Measurements from ENCODE around the gene TSSK2. TPM values are rescaled to one million over a fixed set of nuclear protein-coding genes. Genes with fewer than 3 reads are reported as not detected.

The TSSK2 gene
- total and polyA plus RNA-seq, 2 donors (not counting 3 experiments of a cell fraction or from before 2014, with no cell fraction given): not detected

- TF ChIP-seq POLR2AphosphoS5 (IDR thresholded peaks at IDR 0.05; ENCODE audit: insufficient read depth, low read depth, low read length) (no peak), MYC (IDR thresholded peaks at IDR 0.05; ENCODE audit: low read depth, low read length) (no peak), POLR2A (IDR thresholded peaks at IDR 0.05; ENCODE audit: low read depth, low read length) (no peak), MAX (IDR thresholded peaks at IDR 0.05; ENCODE audit: insufficient read depth, insufficient read length) (no peak), FOS (IDR thresholded peaks at IDR 0.05; ENCODE audit: borderline replicate concordance, insufficient read depth, low read length) (no peak), EZH2 (IDR thresholded peaks at IDR 0.05; ENCODE audit: borderline replicate concordance, low read depth, low read length, severe bottlenecking) (no peak), JUN (IDR thresholded peaks at IDR 0.05; ENCODE audit: borderline replicate concordance, insufficient read depth, insufficient read length, low read depth) (no peak), GATA2 (IDR thresholded peaks at IDR 0.05; ENCODE audit: insufficient read depth, insufficient read length, low read depth, low read length) (no peak), CTCF (IDR thresholded peaks at IDR 0.05; ENCODE audit: extremely low read depth in 1 of 2, insufficient read depth in 1 of 2, low read depth in 1 of 2, low read length in 2 of 2) (no peak)
- no peak overlapping the region for H3K4me3 ChIP-seq (replicated peaks in 1 of 3; ENCODE audit: insufficient read depth in 1 of 3, low read depth in 1 of 3, low read length in 3 of 3)
- no TSS peak for BruUV-seq (replicated peaks)
- H3K9me1 ChIP-seq (replicated peaks; ENCODE audit: control insufficient read depth, extremely low read depth, insufficient read depth, low read length): no peaks in the 10 kb centered on the region
- ChIA-PET POLR2A (no interaction called here), CTCF (interaction anchor here (1.2 kb wide), 1 partner anchor 8 kb away, joined by 3 read pairs; no protein-coding TSS in a partner anchor)
- intact Hi-C loops (cut with micrococcal nuclease): no loop called here
- H4K20me1 ChIP-seq (replicated peaks; ENCODE audit: control insufficient read depth, extremely low read depth, insufficient read depth, low read length): peaks cover 3% of the 10 kb centered on the region
- H3K79me2 ChIP-seq (ENCODE audit: control insufficient read depth, insufficient read depth, low read length): peaks cover 58% of the 10 kb centered on the region
- no peak overlapping the region for H3K27ac ChIP-seq (ENCODE audit: insufficient read depth, low read depth, low read length)
- no peaks in the 10 kb centered on the region for H3K27me3 ChIP-seq (ENCODE audit: control insufficient read depth in 2 of 2, insufficient read depth in 2 of 2, low read length in 2 of 2)
- FAIRE-seq: no peak
- no peak for DNase-seq (ENCODE audit: low read depth, low spot score)
- no peak overlapping the region for H3K4me2 ChIP-seq (ENCODE audit: insufficient read depth, low read length)
- no peaks in the 10 kb centered on the region for H3K9me3 ChIP-seq (replicated peaks; ENCODE audit: control insufficient read depth, insufficient read depth, low read length)
- no peaks in the 10 kb centered on the region for H3K36me3 ChIP-seq (ENCODE audit: control insufficient read depth in 2 of 2, extremely low read depth in 1 of 2, insufficient read depth in 2 of 2, low read length in 2 of 2)
- no peaks in the 10 kb centered on the region for H3K4me1 ChIP-seq (ENCODE audit: control insufficient read depth, extremely low read depth, insufficient read depth, low read length)
- no peak overlapping the region for H3K9ac ChIP-seq (replicated peaks; ENCODE audit: extremely low read depth, insufficient read depth, low read length)
- dilution Hi-C loops (cut with MboI; ENCODE audit: extremely low pct_ligation_motif_present, low sequenced_read_pairs): no loop called here
- H2AFZ ChIP-seq (ENCODE audit: low read depth, low read length): no peak overlapping the region
Measured at GRCh38 chr22:19107730-19108074, 23.4 kb upstream of the TSSK2 start.
